ENCODE measurements around the gene ARSG.
A peak's percentile ranks its signal among the peaks of the same experiment; 100 is the strongest.
"Not testable (repeated sequence)": the region's sequence is repeated elsewhere in the genome, so short reads cannot be mapped to it uniquely, and the experiment has no call there.

ARSG gene

DNA sequence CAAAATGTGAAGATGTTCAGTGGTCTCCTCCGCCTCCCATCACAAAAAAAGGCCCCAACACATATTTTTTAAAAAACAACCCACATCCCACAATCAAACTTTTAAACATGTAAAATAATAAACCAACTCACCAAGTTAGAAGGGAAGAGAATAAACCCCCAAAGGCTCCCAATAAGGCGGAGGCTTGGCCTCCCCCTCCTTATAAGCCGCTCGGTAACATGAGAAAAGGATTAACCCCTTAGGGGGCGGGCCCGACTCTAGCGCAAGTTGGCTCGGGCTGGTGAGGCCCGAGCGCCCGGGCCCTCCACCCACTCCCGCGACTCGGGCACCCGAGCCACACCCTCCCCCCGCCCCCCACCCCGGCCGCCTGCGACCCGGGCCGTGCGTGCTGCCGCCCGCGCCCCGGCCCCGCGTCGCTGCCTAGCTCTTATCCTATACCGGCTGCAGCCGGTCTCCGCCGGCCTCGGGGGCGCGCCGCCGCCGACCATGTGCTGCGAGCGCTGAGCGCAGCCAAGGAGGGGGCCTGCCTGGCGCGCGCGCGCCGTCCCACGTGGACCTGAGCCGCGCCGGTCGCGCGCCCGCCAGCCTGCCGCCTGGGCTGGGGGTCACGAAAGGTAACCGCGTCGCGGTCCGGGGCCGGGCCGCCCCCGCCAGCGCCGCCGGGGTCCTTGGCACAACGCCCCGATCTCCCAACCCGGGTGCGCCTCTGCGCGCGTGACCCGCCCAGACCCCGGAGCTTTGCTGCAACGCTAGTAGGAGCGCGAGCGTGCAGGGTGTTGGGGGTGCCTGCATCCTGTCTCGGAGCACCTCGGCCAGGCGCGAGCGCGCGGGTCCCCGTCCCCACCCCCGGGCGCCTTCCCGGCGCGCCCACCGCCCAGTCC lies at the start of gene ARSG, which contains the start of gene SLC16A6:
Gene ARSG, plus strand, starts transcription at position 541 of the 881 bp plus-strand sequence. CDS start 15,999 bp downstream, outside the sequence.
Gene SLC16A6, minus strand, starts transcription at position 173 of the 881 bp plus-strand sequence. CDS start 12,807 bp downstream, outside the sequence.
- DNase-seq (ENCODE audit: low spot score) (peak; percentile 41), FAIRE-seq (no peak)

DNA sequence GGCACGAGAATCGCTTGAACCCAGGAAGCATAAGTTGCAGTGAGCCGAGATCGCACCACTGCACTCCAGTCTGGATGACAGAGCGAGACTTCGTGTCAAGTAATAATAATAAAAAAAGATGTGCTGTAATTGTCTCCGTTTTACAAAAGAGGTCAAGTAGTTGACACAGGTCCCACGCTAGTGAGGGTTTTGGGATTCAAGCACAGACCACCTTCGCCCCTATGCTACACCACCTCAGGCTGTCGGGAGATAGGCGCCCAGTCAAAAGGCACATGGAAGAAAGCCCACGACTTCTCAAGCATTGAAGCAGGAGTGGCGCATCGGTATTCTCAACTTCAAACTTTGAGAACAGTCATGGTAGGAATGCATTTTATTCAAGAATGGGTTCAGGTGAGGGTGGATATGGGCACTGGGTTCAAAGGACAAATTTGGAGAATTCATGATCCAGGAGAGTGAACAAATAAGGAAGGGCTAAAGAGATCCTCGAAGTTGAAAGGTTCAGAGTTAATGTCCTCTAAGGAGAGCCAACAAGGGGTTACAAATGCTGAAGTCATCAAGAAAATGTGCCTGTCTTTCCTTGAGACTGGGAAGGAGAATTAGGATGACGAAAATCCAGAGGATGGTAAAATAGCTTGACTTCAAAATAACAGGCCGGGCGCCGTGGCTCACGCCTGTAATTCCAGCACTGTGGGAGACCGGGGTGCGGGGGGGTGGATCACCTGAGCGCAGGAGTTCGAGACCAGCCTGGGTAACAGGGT lies 44.8 kb upstream of the ARSG start:
- DNase-seq (ENCODE audit: low spot score) (no peak), FAIRE-seq (no peak)

DNA sequence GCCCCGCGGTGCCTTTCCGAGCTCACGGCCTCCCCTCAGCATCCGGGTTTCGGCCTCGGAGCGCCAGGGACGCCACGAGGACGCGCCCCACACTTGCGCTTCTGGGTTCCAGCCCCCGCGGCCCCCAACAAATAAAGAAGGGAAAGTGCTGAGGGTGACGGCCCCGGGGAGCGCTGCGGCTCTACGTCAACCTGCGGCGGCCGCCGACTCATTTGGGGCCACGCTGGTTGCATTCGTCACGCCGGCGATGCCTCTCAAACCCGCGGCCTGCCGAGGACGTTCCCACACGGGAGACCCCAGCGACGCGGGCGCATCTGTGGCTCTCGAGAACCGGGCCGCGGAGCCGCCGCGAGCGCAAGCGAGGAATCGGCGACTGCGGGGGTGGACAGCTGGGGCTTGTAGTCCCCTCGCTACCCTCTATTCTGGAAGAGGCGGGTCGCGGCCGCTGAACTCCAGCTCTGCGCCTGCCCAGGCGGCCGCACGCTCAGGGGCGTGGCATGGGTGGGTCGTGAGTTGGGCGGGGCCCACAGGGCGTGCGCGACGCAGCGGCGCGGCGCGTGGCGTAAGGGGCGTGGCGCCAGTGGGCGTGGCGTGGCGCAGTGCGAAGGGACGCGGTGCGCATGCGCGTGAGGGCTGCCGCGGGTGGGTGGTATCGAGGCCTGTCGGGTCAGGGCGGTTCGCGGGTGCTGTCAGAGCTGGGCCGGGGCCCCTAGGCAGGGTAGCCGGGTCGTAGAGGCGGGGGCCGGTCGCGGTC lies 43.7 kb upstream of the ARSG start, which contains the start of gene AMZ2:
Gene AMZ2, plus strand, starts transcription at position 599 of the 754 bp plus-strand sequence. CDS start 2,145 bp downstream, outside the sequence.
- DNase-seq (ENCODE audit: low spot score), result peak; percentile 78
- no peak for FAIRE-seq

DNA sequence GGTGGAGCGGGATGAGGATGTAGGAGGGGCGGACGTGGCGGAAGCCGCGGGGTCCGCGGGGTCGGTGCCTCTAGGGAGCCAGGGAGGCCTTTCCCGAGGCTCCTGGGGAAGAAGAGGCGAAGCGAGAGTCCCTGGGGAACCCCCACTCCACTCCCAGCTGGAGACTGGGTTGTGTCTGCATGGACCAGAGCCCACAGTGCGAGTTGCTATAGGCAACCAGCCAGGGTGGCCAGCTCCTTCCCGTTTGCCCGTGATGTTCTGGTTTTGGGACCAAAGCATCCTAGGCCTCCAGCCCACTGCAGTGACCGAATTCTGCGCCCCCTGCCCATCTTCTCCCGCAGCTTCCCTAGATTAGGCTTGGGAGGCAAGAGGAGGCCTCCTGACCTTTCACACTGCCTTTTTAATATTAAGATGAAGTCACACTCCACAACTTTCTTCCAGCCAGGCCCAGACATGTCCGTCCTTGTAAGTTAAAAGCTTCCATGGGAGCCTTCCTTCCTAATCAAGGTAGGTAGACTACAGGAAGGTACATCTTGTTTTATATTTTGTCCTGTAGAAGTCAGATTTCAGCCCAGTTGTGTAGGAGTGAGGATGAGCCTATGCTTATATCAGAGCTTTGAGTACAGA lies 43.0 kb upstream of the ARSG start:
- no peak for FAIRE-seq
- no peak for DNase-seq (ENCODE audit: low spot score)

DNA sequence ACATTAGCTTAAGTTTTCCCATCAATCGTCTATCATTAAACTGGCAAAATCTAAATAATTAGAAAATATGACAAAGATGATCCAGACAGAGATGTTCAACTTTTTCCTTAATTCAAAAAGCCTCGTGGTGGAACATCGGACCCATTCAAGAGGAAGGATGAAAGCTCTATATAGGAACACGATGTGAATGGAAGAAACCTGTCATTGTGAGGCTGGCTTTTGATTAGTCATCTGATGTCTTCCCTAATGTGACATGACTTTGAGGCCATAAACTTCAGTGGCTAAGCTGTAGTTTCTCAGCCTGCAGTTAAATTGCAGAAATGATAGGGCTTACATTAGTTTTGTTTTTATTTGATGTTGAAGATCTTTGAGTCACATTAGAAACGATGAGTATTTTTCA lies 42.4 kb upstream of the ARSG start:
- no peak for FAIRE-seq

DNA sequence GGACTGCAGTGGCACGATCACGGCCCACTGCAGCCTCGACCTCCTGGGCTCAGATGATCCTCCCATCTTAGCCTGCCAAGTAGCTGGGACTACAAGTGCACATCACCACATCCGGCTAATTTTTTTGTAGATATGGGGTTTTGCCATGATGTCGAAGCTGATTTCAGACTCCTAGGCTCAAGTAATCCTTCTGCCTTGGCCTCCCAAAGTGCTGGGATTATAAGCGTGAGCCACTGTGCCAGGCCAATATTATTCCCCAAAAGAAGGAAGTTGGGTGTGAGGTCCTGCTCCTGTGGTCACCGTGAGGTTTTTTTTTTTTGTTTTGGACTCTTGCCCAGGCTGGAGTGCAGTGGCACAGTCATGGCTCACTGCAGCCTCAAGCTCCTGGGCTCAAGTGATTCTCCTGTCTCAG lies 41.9 kb upstream of the ARSG start:
- FAIRE-seq (no peak), DNase-seq (ENCODE audit: low spot score) (peak; percentile 10)

More for the DNA sequence above, 42.4 kb upstream of the ARSG start:
- DNase-seq (ENCODE audit: low spot score), result no peak

DNA sequence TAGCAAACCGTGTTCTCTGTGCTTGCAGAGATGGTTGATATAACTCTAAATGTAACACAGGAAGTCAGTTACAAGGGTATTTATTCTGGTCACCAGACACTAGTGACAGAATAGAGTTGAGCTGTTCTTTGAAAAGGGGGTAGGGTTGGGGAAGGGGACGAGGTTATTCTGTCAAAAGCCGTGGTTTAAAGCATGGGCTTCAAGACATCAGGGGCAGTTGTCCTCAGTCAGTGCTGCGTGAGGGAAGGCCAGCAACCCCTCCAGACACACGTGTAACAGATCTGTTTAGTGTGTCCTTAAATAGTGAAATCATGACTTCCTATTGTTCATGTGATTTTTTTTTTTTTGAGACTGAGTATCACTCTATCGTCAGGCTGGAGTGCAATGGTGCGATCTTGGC lies 37.9 kb upstream of the ARSG start:
- not testable (repeated sequence) for DNase-seq (ENCODE audit: low spot score); FAIRE-seq

DNA sequence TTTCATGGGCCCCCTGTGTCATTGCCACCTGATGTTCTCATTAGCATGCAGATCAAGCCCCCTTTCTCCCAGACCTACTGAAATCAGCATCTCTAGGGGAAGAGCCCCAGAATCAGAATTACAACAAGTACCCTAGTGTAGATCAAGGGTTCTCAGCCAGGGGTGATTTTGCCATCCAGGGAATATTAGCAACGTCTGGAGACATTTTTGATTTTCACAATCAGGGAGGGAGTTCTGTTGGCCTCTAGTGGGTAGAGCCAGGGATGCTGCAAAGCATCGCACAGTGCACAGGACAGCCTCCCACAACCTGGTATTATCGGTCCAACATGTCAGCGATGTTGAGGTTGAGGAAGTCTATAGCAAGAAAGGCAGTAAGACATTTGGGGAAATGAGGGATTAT lies 36.1 kb upstream of the ARSG start:
- DNase-seq (ENCODE audit: low spot score) (no peak), FAIRE-seq (no peak)

DNA sequence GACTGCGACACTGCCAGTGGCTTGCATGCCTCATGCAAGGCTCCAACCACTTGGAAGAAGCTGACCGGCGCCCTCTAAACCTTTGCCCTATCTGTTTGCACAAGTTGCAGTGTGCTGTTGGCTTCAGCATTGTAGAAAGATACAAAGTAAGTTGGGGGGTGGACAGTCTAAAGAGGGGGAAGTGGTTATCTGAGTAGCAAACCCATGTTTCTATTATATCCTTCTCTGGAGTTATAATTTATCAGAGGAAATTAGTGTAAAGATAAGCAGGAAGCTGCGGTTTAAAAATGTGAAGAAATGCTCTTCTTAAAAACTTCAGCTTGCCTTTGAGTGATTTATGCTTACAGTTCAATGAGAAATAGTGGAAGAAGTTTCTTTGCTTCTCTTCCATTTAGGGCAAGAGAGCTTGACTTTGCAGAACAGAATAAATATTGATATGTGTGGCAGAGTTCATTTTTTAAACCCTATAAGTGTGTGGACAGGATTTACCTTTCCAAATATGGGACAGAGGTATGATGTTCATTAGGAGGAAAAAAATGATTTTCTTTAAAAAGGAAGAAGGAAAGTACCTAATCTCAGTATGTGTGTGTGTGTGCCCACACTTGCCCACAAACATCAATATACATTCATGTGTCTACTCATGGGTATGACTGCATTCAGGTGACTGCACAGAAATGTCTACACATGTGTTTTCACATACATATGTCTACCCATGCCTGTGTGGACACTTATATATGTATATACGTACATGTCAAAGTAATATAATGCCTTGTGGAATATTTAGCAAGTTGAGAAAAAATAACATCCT lies 35.4 kb upstream of the ARSG start:
- FAIRE-seq (no peak), DNase-seq (ENCODE audit: low spot score) (no peak)

DNA sequence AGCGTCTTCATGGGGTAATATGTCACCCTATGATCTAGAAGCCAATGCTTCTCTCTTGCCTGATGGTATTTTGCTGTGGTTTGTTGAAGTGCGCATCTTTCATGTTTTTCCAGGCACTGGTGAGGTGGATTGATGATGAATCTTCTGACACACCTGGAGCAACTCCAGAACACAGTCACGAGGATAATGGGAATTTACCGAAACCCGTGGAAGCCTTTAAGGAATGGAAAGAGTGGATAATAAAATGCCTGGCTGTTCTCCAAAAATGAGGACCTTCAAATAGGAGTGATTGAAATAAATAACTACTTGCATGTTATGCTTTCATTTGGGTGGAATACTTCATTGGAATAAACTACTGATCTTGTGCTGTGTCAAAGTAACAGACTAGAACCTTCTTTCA lies 34.6 kb upstream of the ARSG start:
- not testable (repeated sequence) for FAIRE-seq

DNA sequence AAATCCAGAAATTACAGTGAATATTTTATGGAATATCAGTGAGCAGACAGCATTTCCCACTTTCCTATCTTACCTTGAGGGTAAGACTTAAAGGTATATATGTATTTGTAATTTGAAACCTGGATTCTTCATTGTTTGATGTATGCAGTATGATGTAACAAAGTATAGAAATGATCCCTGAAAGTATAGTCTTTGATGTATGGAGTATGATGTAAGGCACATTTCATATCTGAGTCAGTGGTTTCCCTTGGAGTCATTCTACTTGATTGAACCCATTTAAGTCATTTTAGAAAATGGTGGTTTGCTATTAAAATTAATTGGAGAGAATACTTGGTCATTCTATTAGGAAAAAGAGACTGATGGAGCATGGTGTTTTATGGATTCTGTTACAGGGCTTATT lies 33.4 kb upstream of the ARSG start:
- FAIRE-seq (no peak), DNase-seq (ENCODE audit: low spot score) (no peak)

More for the DNA sequence above, 34.6 kb upstream of the ARSG start:
- DNase-seq (ENCODE audit: low spot score), result not testable (repeated sequence)

DNA sequence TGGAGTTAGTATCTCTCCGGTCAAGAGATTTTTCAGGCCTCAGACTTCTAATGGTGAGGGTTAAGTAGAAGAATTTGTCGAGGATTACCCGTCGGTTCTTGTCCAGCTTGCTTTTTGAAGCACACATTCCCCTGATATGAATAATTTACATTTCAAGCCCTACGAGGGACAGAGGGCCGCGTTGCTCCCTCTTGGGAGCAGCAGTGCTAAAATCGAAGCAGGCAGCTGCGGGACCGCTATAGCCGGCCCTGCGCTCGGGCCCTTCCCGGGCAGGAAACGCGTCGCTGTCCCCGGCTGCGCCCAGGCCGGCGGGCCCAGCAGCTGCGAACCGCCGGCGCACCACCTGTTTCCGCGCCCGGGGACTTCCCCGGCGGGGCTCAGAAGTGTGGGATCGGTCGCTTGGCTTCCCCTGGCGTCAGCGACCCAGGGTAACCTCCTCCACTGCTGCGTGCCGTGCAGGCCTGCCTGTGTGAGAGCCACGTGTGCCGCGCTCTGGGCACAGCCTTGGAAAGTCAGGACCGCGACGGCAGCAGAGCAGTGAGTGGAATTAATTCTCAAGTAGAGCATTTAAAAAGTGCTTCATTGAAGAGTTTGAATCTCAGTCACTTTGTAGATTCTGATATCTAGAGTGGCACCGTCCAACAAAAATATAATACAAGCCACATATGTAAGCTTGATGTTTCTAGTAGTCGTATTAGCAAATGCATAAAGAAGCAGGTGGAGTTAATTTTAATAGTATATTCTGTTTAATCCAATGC lies 32.2 kb upstream of the ARSG start:
- FAIRE-seq, result not testable (repeated sequence)
- peak; percentile 39 for DNase-seq (ENCODE audit: low spot score)

DNA sequence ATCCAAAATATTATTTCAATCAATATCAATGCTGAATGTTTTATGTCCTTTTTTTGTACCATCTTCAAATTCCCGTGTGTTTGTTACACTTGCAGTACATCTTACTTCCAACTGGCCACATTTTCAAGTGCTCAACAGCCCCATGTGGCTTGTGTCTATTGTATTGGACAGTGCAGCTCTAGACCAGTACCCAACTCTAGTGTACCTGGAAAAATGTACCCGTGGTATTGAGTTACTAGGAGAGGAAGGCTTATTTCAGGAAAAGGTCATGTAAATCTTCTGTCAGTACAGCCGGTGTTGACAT lies 31.7 kb upstream of the ARSG start:
- not testable (repeated sequence) for FAIRE-seq; DNase-seq (ENCODE audit: low spot score)

DNA sequence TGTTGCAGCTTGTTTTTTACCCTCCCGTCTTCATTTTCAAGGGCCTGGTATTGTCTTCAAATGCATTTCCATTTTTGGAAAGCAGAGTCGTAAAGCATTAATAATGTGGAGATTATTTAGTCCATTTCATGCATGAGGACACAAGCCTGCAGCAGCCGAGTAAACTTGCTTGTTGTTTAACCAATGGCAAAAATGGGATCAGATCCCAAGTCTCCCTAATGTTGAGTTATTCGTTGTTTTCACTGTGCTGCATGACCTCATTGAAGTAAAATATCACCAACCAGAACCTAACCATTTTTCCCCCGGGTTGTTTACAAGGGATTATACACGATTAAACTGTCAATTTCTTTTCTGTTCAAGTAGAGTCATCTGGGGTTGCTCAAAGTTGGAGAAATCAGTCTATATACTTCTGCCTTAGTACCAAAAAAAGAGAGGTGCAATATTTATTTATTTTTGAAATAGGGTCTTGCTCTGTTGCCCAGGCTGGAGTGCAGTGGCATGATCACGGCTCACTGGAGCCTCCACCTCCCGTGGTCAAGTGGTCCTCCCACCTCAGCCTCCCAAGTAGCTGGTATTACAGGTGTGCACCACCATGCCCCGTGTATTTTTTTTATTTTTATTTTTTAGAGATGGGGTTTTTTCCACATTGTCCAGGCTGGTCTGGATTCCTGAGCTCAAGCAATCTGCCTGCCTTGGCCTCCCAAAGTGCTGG lies 31.1 kb upstream of the ARSG start:
- no peak for FAIRE-seq

DNA sequence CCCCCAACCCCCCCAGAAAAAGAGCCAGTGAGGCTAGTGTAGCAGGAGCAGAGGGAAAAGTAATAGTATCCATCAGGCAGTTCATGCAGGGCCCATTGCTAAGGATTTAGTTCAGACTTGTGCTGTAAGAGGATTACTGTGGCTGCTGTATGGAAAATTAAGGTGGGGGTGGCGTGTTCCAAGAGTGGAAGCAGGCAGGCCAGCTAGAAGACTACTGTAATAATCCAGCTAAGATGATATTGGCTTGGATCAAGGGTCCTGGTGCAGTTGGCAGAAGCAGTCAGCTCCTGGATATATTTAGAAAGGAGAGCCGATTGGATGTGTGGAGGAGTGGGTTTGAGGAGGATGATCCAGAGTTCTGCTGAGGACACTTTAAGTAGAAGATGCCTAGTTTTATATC lies 28.8 kb upstream of the ARSG start:
- not testable (repeated sequence) for FAIRE-seq; DNase-seq (ENCODE audit: low spot score)

More for the DNA sequence above, 31.1 kb upstream of the ARSG start:
- DNase-seq (ENCODE audit: low spot score), result no peak

DNA sequence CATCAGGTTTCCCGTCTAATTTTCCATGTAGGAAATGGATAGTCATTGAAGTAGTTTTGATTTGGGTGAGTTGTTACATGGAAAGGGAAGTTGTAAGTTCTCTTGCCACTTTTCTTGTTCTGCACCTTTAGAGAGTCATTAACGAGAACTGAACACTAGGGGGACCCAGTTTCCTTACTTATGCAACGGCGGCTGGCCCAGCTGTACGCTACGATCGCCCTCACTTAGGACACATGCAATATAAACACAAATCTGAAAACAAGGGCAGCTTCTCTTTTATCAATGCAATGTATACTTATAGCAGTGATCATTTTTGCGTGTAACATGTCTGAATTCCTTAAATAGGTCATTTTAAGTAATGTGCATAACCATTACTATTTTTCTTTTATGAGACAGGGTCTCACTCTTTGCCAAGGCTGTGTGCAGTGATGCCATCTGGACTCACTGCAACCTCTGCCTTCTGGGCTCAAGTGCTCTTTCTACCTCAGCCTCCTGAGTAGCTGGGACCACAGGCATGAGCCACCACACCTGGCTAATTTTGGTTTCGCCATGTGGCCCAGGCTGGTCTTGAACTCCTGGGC lies 28.1 kb upstream of the ARSG start:
- peak; percentile 83 for FAIRE-seq
- peak; percentile 44 for DNase-seq (ENCODE audit: low spot score)

DNA sequence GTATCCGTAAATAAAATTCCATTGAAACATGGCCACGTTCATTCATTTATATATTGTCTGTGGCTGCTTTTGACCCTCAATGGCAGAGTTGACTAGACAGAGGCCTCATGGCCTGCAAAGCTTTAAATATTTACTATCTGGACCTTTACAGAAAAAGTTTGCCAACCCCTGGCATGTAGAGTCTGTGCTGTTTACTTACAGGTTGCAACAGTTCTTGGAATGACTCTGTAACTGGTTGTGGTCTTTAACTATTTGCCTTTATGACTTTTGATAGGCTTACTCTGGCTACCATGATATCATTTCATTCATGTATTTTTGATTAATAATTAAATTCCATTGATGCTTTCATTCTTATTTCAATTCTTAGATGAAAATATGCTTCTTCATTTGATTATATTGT lies 25.5 kb upstream of the ARSG start:
- DNase-seq (ENCODE audit: low spot score); FAIRE-seq: not testable (repeated sequence)

DNA sequence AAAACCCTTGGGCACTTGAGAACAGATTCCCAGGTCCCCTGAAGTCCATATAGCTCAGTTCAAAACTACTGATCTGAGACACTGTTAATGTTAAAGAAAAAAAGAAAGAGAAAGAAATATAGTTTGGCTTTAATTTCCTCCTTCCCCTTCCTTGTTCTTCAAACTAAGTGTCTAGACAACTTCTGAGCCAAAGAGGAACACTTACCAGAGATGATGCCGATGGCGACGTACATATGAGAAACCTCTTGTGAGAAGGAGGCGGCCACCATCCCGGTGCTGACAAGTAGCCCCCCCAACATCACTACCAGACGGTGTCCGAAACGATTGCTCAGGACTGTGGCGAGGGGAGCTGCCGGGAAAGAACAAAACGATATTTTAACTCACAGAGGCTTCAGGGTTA lies 17.6 kb upstream of the ARSG start:
- DNase-seq (ENCODE audit: low spot score) (no peak), FAIRE-seq (no peak)

Data from RCC 7860 (cell line).